ENCODE data around the gene CD244. TPM values are rescaled to one million over a fixed set of nuclear protein-coding genes. Genes with fewer than 3 reads are reported as not detected.

CD244 gene
- total RNA-seq, 1 donor = not detected

DNA sequence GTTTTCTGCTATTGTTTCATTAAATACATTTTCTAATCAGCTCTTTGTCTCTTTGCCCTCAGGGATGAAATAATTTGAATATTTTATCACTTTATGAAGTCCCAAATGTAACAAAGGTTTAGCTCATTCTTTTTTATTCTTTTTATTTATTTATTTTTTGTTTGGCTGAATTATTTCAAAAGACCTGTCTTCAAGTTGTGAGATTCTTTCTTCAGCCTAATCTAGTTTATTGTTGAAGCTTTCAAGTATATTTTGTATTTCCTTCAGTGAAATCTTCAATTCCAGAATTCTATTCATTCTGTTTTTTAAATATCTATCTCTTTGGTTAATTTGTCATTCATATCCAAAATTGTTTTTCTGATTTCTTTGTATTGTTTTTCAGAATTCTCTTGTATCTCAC, 55.9 kb downstream of the CD244 start:
- TF ChIP-seq, protein P1, sequence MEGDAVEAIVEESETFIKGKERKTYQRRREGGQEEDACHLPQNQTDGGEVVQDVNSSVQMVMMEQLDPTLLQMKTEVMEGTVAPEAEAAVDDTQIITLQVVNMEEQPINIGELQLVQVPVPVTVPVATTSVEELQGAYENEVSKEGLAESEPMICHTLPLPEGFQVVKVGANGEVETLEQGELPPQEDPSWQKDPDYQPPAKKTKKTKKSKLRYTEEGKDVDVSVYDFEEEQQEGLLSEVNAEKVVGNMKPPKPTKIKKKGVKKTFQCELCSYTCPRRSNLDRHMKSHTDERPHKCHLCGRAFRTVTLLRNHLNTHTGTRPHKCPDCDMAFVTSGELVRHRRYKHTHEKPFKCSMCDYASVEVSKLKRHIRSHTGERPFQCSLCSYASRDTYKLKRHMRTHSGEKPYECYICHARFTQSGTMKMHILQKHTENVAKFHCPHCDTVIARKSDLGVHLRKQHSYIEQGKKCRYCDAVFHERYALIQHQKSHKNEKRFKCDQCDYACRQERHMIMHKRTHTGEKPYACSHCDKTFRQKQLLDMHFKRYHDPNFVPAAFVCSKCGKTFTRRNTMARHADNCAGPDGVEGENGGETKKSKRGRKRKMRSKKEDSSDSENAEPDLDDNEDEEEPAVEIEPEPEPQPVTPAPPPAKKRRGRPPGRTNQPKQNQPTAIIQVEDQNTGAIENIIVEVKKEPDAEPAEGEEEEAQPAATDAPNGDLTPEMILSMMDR (IDR thresholded peaks at IDR 0.05; ENCODE audit: insufficient read depth, low read length) = no peak
- no peak overlapping the region for H3K4me3 ChIP-seq (ENCODE audit: low read depth, low read length)
- DNase-seq (ENCODE audit: low read depth) = no peak

DNA sequence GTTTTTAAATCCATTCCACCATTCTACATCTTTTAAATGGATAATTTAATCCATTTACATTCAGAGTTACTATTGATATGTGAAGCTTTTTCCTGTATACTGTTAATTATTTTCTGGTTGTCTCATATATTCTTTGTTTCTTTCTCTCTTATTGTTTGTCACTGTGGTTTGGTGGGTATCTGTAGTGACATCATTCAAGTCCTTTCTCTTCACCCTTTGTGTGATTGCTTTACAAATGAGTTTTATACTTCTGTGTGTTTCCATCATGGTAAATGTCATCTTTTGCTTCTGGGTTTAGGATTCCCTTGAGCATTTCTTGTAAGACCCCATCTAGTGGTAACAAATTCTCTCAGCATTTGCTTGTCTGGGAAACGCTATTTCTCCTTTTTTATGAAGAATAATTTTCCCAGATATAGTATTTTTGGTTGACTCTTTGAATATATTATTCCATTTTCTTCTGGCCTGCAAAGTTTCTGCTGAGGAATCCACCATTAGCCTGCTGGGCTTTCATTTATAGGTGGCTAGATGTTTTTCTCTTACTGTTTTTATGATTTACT, 56.5 kb downstream of the CD244 start:
- no peak overlapping the region for H3K4me3 ChIP-seq (ENCODE audit: low read depth, low read length)
- TF ChIP-seq, protein P1 (IDR thresholded peaks at IDR 0.05; ENCODE audit: insufficient read depth, low read length) = no peak
- DNase-seq (ENCODE audit: low read depth) = no peak

DNA sequence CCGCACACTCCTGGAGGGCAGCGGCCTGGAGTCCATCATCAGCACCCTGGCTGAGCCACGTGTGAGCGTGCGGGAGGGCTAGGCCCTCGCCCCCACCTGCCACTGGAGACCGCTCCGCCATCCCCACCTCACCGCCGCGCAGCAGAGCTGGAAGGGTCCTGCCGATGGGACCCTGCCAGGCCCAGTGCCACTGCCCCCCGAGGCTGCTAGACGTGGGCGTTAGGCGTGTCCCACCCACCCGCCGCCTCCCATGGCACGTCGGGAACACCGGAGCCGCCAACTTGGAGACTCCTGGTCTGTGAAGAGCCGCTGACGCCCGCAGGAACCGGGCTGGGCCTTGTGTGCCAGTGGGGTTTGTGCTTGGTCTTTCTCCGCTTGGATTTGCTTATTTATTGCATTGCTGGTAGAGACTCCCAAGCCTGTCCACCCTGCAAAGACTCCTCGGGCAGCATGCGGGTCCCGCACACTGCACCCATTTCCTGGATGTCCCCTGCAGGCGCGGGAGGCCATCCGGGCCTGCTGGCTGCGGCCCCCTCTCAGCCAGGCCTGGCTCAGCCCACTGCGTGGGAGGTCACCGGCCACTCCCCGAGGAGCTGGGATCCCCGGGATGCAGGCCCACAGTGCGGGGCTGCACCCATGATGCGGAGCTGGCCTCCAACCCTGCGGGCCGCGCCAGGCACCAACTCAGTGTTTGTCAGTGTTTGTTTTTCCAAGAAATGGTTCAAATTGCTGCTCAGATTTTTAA, 60.7 kb downstream of the CD244 start:
- no peak overlapping the region for H3K4me3 ChIP-seq (ENCODE audit: low read depth, low read length)
- no peak for DNase-seq (ENCODE audit: low read depth)
- TF ChIP-seq, protein P1 (IDR thresholded peaks at IDR 0.05; ENCODE audit: insufficient read depth, low read length) = no peak

DNA sequence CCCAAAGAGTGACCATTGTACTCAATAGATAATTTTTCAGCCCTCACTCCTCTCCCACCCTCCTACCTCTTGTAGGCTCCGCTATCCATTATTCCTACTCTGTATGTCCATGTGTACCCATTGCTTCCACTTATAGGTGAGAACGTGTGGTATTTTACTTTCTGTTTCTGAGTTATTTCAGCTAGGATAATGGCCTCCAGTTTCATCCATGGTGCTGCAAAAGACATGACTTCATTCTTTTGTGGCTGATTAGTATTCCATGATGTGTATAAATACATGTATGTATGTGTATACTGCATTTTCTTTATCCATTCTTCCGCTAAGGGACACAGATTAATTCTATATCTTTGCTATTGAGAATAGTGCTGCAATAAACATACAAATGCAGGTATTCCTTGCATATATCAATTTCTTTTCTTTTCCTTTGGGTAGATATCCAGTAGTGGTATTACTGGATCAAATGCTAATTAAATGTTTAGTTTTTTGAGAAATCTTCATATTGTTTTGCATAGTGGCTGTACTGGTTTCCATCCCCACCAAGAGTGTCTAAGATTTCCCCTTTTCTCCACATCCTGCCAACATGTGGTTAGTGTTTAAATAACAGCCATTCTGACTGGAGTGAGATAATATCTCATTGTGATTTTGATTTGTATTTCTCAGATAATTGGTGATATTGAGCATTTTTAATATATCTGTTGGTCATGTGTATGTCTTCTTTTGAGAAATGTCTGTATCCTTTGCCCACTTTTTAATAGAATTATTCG, 61.9 kb downstream of the CD244 start:
- TF ChIP-seq, protein P1 (IDR thresholded peaks at IDR 0.05; ENCODE audit: insufficient read depth, low read length) = no peak
- no peak overlapping the region for H3K4me3 ChIP-seq (ENCODE audit: low read depth, low read length)
- no peak for DNase-seq (ENCODE audit: low read depth)

DNA sequence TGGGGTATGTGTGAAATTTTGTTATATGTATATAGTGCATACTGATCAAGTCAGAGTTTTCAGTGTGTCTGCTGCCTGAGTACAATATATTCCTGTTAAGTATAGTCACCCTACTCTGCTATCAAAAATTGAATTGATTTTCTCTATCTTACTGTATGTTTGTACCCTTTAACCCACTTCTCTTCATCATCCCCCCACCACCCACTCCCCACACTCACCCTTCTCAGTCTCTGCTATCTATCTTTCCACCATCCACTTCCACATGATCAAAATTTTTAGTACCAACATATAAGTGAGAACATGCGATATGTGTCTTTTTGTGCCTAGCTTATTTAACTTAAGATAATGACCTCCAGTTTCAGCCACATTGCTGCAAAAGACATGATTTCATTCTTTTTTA, 62.5 kb downstream of the CD244 start:
- TF ChIP-seq, protein P1 (IDR thresholded peaks at IDR 0.05; ENCODE audit: insufficient read depth, low read length) = no peak
- DNase-seq (ENCODE audit: low read depth) = no peak
- no peak overlapping the region for H3K4me3 ChIP-seq (ENCODE audit: low read depth, low read length)

DNA sequence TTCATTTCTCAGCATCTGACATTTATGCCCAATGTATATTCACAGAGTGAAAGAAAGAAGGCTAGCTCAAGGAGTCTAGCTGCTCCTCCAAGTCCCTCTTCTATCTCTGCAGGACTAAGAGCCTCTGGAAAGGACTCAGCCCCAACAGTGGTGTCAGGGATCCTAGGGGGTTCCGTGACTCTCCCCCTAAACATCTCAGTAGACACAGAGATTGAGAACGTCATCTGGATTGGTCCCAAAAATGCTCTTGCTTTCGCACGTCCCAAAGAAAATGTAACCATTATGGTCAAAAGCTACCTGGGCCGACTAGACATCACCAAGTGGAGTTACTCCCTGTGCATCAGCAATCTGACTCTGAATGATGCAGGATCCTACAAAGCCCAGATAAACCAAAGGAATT, 63.0 kb downstream of the CD244 start:
- no peak for DNase-seq (ENCODE audit: low read depth)
- TF ChIP-seq, protein P1 (IDR thresholded peaks at IDR 0.05; ENCODE audit: insufficient read depth, low read length) = no peak
- no peak overlapping the region for H3K4me3 ChIP-seq (ENCODE audit: low read depth, low read length)

Measured in fibroblast of the aortic adventitia (primary cell).